Measurements from ENCODE around the gene ZCRB1.

DNA sequence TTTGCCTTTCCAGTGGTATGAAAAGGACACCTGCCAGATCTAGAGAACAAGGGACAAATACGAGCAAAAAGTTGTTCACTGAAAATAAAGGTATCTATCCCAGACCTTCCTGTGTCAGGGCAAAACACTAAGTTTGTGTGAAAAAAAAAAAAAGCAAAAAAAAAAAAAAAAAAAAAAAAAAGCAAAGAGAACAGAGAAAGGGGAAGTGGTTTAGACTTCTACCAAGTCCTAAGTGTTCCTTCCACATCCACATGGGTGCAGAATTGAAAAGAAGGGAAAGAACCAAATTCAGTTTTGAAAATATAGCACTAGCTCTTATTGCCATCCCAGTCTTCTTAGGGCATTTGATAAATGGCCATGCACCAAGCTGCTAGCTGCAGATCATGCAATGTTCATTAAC, 41.7 kb downstream of the ZCRB1 start:
- no peak for TF ChIP-seq POLR2AphosphoS5 (IDR thresholded peaks at IDR 0.05; ENCODE audit: low read depth)
- no peak for TF ChIP-seq CTCF (conservative IDR thresholded peaks at IDR 0.05; ENCODE audit: low read depth in 2 of 2)
- TF ChIP-seq EZH2phosphoT487 (IDR thresholded peaks at IDR 0.05; ENCODE audit: unreplicated experiment), result no peak
- no peak for TF ChIP-seq CREB1 (CRISPR knock-in tag; IDR thresholded peaks at IDR 0.05; ENCODE audit: low read depth)
- no peak for TF ChIP-seq EZH2 (IDR thresholded peaks at IDR 0.05; ENCODE audit: low read depth, unreplicated experiment)
- no peak for TF ChIP-seq ETS1 (IDR thresholded peaks at IDR 0.05)
